Measurements from ENCODE around the gene C10orf71.

- no peak for TF ChIP-seq CTCF (IDR thresholded peaks at IDR 0.05; ENCODE audit: borderline replicate concordance, extremely low read depth, low read length, poor library complexity, severe bottlenecking)
- no peak for TF ChIP-seq EZH2 (IDR thresholded peaks at IDR 0.05; ENCODE audit: borderline replicate concordance, low read depth, low read length, severe bottlenecking)
Observed at GRCh38 chr10:49347342-49347741, 48.4 kb downstream of the C10orf71 start.
